ENCODE results near the gene HIPK1. TPM values are rescaled to one million over a fixed set of nuclear protein-coding genes. Genes with fewer than 3 reads are reported as not detected.
A peak's percentile ranks its signal among the peaks of the same experiment; 100 is the strongest.

HIPK1 gene
- total and polyA plus RNA-seq, 2 of the 13 experiments (the other 11 are each of a cell fraction or from before 2014, with no cell fraction given): 20.8 to 33.4 TPM

GRCh38 chr1:113928941-113929749, at the start of gene HIPK1 (continued):
- TF ChIP-seq PREB (CRISPR knock-in tag; IDR thresholded peaks at IDR 0.05): no peak
- peak; percentile 95 for TF ChIP-seq ELF3 (CRISPR knock-in tag; IDR thresholded peaks at IDR 0.05)
- no peak for TF ChIP-seq IRF9 (CRISPR knock-in tag; IDR thresholded peaks at IDR 0.05; ENCODE audit: borderline replicate concordance)
- no peak for TF ChIP-seq ZNF737 (CRISPR knock-in tag; IDR thresholded peaks at IDR 0.05; ENCODE audit: borderline replicate concordance)
- no peak for TF ChIP-seq MTA3 (CRISPR knock-in tag; IDR thresholded peaks at IDR 0.05)
- TF ChIP-seq AHR (CRISPR knock-in tag; IDR thresholded peaks at IDR 0.05): peak; percentile 50; the same call in 1 of the 2 replicates
- TF ChIP-seq RAD21 (CRISPR knock-in tag; IDR thresholded peaks at IDR 0.05): no peak
- TF ChIP-seq ZNF280D (CRISPR knock-in tag; IDR thresholded peaks at IDR 0.05): no peak
- peak; percentile 76; the same call in 1 of the 2 replicates for TF ChIP-seq CBFB (CRISPR knock-in tag; IDR thresholded peaks at IDR 0.05)
- no peak for TF ChIP-seq ZBTB1 (CRISPR knock-in tag; IDR thresholded peaks at IDR 0.05; ENCODE audit: borderline replicate concordance)
- peak; percentile 52 to 81; a peak in 3 of 4 replicates for TF ChIP-seq HMGXB4 (CRISPR knock-in tag; IDR thresholded peaks at IDR 0.05; ENCODE audit: borderline replicate concordance in 1 of 2, low read depth in 1 of 2)
- no peak; the same call in 1 of the 2 replicates for TF ChIP-seq GTF3A (CRISPR knock-in tag; conservative IDR thresholded peaks at IDR 0.05)
- TF ChIP-seq ZKSCAN5 (CRISPR knock-in tag; IDR thresholded peaks at IDR 0.05): no peak
- TF ChIP-seq ZNF878 (CRISPR knock-in tag; IDR thresholded peaks at IDR 0.05): peak; percentile 87
- TF ChIP-seq PHF20 (CRISPR knock-in tag; IDR thresholded peaks at IDR 0.05): peak; percentile 88
- TF ChIP-seq THAP9 (CRISPR knock-in tag; IDR thresholded peaks at IDR 0.05; ENCODE audit: borderline replicate concordance): peak; percentile 100
- peak; percentile 86 for TF ChIP-seq HCFC1 (IDR thresholded peaks at IDR 0.05; ENCODE audit: low read depth, low read length)
- peak; percentile 86 for TF ChIP-seq ASH2L (IDR thresholded peaks at IDR 0.05; ENCODE audit: insufficient read length, low read depth, low read length)
